Parathyroid adenoma (tissue), 2 donors: Measurements from ENCODE around the gene ARMC9.

Experiments
- H2AFZ ChIP-seq: fragments of 300-600 bp; sonication (generic); one replicate; pipeline ENCODE4 v1.7.0; 2017; ENCODE audit warnings: antibody characterized with exemption, mild to moderate bottlenecking
- H3K27ac ChIP-seq: fragments of 300-600 bp; sonication (generic); one replicate; pipeline ENCODE4 v1.7.0; 2017
- H3K27me3 ChIP-seq: fragments of 300-600 bp; sonication (generic); one replicate; pipeline ENCODE4 v1.7.0; 2017; ENCODE audit warnings: low read length; ENCODE audit not compliant: control insufficient read depth, insufficient read depth
- H3K36me3 ChIP-seq: fragments of 300-600 bp; sonication (generic); one replicate; pipeline ENCODE4 v1.7.0; 2017; ENCODE audit warnings: low read length; ENCODE audit not compliant: control insufficient read depth, insufficient read depth
- H3K4me1 ChIP-seq: fragments of 300-600 bp; sonication (generic); one replicate; pipeline ENCODE4 v1.7.0; 2017; ENCODE audit warnings: control low read depth
- H3K4me2 ChIP-seq: fragments of 300-600 bp; sonication (generic); one replicate; pipeline ENCODE4 v1.7.0; 2017; ENCODE audit warnings: low read length
- H3K4me3 ChIP-seq: fragments of 300-600 bp; sonication (generic); one replicate; pipeline ENCODE4 v1.7.0; 2017; ENCODE audit warnings: low read depth, low read length
- H3K79me2 ChIP-seq: fragments of 300-600 bp; sonication (generic); one replicate; pipeline ENCODE4 v1.7.0; 2017; ENCODE audit warnings: control low read depth
- H3K9ac ChIP-seq: fragments of 300-600 bp; sonication (generic); one replicate; pipeline ENCODE4 v1.7.0; 2017; ENCODE audit warnings: mild to moderate bottlenecking
- H3K9me3 ChIP-seq: fragments of 300-600 bp; sonication (generic); one replicate; pipeline ENCODE4 v1.7.0; 2017; ENCODE audit warnings: low read length; ENCODE audit not compliant: control insufficient read depth
- TF ChIP-seq, protein P1 (sequence below): fragments of 300-600 bp; sonication (generic); IDR thresholded peaks from one replicate; pipeline ENCODE4 v1.7.0; 2017; ENCODE audit warnings: antibody characterized with exemption, mild to moderate bottlenecking
- donor health status: primary hyperparathyroidism.

ARMC9 gene

DNA sequence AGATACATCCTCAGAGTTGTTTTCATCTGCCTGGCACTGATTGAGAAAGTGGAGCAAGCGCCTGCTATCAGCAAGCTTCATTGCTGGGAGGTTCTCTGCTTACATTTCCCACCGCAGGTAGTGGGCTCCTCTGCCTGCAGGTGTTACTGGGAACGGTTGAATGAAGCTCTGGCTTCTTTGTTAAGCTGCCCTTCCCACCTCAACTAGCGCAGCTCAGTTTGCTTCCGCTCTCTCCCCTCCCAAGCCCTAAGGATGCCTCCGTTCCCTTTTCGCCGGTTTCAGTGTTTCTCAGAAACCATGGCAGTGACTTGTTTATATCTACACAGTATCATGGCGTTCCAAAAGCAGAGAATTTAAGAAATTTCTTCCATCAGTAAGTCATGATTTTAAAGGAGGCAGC lies 124.9 kb downstream of the ARMC9 start:
- Histone ChIP-seq H3K9me3 (no peaks in the 10 kb centered on the region), H3K27ac (no peak overlapping the region), H3K27me3 (no peaks in the 10 kb centered on the region), H3K4me2 (no peak overlapping the region), H3K36me3 (no peaks in the 10 kb centered on the region), H3K4me1 (no peaks in the 10 kb centered on the region), H3K79me2 (no peaks in the 10 kb centered on the region), H2AFZ (no peak overlapping the region), H3K9ac (no peak overlapping the region), H3K4me3 (no peak overlapping the region)
- TF ChIP-seq, protein P1, sequence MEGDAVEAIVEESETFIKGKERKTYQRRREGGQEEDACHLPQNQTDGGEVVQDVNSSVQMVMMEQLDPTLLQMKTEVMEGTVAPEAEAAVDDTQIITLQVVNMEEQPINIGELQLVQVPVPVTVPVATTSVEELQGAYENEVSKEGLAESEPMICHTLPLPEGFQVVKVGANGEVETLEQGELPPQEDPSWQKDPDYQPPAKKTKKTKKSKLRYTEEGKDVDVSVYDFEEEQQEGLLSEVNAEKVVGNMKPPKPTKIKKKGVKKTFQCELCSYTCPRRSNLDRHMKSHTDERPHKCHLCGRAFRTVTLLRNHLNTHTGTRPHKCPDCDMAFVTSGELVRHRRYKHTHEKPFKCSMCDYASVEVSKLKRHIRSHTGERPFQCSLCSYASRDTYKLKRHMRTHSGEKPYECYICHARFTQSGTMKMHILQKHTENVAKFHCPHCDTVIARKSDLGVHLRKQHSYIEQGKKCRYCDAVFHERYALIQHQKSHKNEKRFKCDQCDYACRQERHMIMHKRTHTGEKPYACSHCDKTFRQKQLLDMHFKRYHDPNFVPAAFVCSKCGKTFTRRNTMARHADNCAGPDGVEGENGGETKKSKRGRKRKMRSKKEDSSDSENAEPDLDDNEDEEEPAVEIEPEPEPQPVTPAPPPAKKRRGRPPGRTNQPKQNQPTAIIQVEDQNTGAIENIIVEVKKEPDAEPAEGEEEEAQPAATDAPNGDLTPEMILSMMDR: no peak

DNA sequence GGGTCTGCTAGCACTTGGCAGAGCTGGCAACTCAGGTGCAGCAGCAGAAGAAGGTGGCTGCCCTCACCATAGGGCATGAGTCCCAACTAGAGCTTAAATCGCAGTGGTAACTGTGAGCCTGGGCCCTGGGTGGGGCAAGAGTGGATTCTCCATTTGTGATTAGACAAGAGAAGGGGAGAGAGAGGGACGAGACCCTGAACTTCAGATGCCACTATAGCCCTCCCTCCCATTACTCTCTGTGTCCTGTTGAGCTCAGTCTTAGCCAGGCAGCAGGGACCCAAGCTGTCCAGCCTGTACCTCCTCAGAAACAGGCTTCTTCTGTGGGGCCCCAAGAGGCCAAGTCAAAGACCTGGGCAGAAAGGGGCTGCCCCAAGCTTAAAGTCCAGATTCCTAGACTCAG lies 127.4 kb downstream of the ARMC9 start:
- no peaks in the 10 kb centered on the region for H3K4me1 ChIP-seq
- no peaks in the 10 kb centered on the region for H3K27me3 ChIP-seq
- H3K9ac ChIP-seq: no peak overlapping the region
- no peaks in the 10 kb centered on the region for H3K36me3 ChIP-seq
- no peaks in the 10 kb centered on the region for H3K9me3 ChIP-seq
- H3K4me3 ChIP-seq: no peak overlapping the region
- H2AFZ ChIP-seq: no peak overlapping the region
- TF ChIP-seq, protein P1: no peak
- no peak overlapping the region for H3K4me2 ChIP-seq
- no peaks in the 10 kb centered on the region for H3K79me2 ChIP-seq
- H3K27ac ChIP-seq: no peak overlapping the region

GRCh38 chr2:231326404-231326803 lies 128.0 kb downstream of the ARMC9 start:
- Histone ChIP-seq H3K4me3 (no peak overlapping the region), H3K9me3 (no peaks in the 10 kb centered on the region), H3K27me3 (no peaks in the 10 kb centered on the region), H3K4me2 (no peak overlapping the region), H3K9ac (no peak overlapping the region), H3K36me3 (no peaks in the 10 kb centered on the region), H3K27ac (no peak overlapping the region), H3K79me2 (no peaks in the 10 kb centered on the region), H2AFZ (no peak overlapping the region), H3K4me1 (no peaks in the 10 kb centered on the region)
- TF ChIP-seq, protein P1: no peak

GRCh38 chr2:231330311-231330710 lies 131.9 kb downstream of the ARMC9 start:
- TF ChIP-seq, protein P1: no peak
- H3K27me3 ChIP-seq: no peaks in the 10 kb centered on the region
- H2AFZ ChIP-seq: no peak overlapping the region
- no peaks in the 10 kb centered on the region for H3K4me1 ChIP-seq
- no peaks in the 10 kb centered on the region for H3K9me3 ChIP-seq
- H3K79me2 ChIP-seq: no peaks in the 10 kb centered on the region
- no peaks in the 10 kb centered on the region for H3K36me3 ChIP-seq
- H3K9ac ChIP-seq: no peak overlapping the region
- no peak overlapping the region for H3K27ac ChIP-seq
- H3K4me2 ChIP-seq: no peak overlapping the region
- H3K4me3 ChIP-seq: no peak overlapping the region

- no peak overlapping the region for H3K27ac ChIP-seq
- TF ChIP-seq, protein P1: no peak
- H3K4me3 ChIP-seq: no peak overlapping the region
- no peak overlapping the region for H3K9ac ChIP-seq
- no peaks in the 10 kb centered on the region for H3K4me1 ChIP-seq
- H3K79me2 ChIP-seq: no peaks in the 10 kb centered on the region
- H3K9me3 ChIP-seq: no peaks in the 10 kb centered on the region
- no peaks in the 10 kb centered on the region for H3K27me3 ChIP-seq
- H2AFZ ChIP-seq: no peak overlapping the region
- H3K36me3 ChIP-seq: no peaks in the 10 kb centered on the region
- no peak overlapping the region for H3K4me2 ChIP-seq
These were observed 133.1 kb downstream of the ARMC9 start for GRCh38 chr2:231331533-231331932.
